ENCODE results near the gene MRPL49. TPM values are rescaled to one million over a fixed set of nuclear protein-coding genes. Genes with fewer than 3 reads are reported as not detected.

The MRPL49 gene
- total and polyA plus RNA-seq, 2 of the 8 experiments (the other 6 are each of a cell fraction or from before 2014, with no cell fraction given) = 54.0 to 84.8 TPM

- TF ChIP-seq, protein P1, sequence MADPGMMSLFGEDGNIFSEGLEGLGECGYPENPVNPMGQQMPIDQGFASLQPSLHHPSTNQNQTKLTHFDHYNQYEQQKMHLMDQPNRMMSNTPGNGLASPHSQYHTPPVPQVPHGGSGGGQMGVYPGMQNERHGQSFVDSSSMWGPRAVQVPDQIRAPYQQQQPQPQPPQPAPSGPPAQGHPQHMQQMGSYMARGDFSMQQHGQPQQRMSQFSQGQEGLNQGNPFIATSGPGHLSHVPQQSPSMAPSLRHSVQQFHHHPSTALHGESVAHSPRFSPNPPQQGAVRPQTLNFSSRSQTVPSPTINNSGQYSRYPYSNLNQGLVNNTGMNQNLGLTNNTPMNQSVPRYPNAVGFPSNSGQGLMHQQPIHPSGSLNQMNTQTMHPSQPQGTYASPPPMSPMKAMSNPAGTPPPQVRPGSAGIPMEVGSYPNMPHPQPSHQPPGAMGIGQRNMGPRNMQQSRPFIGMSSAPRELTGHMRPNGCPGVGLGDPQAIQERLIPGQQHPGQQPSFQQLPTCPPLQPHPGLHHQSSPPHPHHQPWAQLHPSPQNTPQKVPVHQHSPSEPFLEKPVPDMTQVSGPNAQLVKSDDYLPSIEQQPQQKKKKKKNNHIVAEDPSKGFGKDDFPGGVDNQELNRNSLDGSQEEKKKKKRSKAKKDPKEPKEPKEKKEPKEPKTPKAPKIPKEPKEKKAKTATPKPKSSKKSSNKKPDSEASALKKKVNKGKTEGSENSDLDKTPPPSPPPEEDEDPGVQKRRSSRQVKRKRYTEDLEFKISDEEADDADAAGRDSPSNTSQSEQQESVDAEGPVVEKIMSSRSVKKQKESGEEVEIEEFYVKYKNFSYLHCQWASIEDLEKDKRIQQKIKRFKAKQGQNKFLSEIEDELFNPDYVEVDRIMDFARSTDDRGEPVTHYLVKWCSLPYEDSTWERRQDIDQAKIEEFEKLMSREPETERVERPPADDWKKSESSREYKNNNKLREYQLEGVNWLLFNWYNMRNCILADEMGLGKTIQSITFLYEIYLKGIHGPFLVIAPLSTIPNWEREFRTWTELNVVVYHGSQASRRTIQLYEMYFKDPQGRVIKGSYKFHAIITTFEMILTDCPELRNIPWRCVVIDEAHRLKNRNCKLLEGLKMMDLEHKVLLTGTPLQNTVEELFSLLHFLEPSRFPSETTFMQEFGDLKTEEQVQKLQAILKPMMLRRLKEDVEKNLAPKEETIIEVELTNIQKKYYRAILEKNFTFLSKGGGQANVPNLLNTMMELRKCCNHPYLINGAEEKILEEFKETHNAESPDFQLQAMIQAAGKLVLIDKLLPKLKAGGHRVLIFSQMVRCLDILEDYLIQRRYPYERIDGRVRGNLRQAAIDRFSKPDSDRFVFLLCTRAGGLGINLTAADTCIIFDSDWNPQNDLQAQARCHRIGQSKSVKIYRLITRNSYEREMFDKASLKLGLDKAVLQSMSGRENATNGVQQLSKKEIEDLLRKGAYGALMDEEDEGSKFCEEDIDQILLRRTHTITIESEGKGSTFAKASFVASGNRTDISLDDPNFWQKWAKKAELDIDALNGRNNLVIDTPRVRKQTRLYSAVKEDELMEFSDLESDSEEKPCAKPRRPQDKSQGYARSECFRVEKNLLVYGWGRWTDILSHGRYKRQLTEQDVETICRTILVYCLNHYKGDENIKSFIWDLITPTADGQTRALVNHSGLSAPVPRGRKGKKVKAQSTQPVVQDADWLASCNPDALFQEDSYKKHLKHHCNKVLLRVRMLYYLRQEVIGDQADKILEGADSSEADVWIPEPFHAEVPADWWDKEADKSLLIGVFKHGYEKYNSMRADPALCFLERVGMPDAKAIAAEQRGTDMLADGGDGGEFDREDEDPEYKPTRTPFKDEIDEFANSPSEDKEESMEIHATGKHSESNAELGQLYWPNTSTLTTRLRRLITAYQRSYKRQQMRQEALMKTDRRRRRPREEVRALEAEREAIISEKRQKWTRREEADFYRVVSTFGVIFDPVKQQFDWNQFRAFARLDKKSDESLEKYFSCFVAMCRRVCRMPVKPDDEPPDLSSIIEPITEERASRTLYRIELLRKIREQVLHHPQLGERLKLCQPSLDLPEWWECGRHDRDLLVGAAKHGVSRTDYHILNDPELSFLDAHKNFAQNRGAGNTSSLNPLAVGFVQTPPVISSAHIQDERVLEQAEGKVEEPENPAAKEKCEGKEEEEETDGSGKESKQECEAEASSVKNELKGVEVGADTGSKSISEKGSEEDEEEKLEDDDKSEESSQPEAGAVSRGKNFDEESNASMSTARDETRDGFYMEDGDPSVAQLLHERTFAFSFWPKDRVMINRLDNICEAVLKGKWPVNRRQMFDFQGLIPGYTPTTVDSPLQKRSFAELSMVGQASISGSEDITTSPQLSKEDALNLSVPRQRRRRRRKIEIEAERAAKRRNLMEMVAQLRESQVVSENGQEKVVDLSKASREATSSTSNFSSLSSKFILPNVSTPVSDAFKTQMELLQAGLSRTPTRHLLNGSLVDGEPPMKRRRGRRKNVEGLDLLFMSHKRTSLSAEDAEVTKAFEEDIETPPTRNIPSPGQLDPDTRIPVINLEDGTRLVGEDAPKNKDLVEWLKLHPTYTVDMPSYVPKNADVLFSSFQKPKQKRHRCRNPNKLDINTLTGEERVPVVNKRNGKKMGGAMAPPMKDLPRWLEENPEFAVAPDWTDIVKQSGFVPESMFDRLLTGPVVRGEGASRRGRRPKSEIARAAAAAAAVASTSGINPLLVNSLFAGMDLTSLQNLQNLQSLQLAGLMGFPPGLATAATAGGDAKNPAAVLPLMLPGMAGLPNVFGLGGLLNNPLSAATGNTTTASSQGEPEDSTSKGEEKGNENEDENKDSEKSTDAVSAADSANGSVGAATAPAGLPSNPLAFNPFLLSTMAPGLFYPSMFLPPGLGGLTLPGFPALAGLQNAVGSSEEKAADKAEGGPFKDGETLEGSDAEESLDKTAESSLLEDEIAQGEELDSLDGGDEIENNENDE (IDR thresholded peaks at IDR 0.05; ENCODE audit: insufficient replicate concordance, low read length) = no peak
- TF ChIP-seq HDAC6 (IDR thresholded peaks at IDR 0.05; ENCODE audit: low read depth, low read length) = no peak
- no peak for TF ChIP-seq HDAC2 (IDR thresholded peaks at IDR 0.05; ENCODE audit: borderline replicate concordance in 1 of 2, low read depth in 2 of 2, low read length in 2 of 2)
- TF ChIP-seq EP300 (IDR thresholded peaks at IDR 0.05; ENCODE audit: borderline replicate concordance in 1 of 2, low read depth in 2 of 2, low read length in 2 of 2) = no peak
- no peak for TF ChIP-seq KDM1A (IDR thresholded peaks at IDR 0.05; ENCODE audit: borderline replicate concordance, low read length)
- TF ChIP-seq RAD21 (IDR thresholded peaks at IDR 0.05 in 1 of 2, conservative IDR thresholded peaks at IDR 0.05 in 1 of 2; ENCODE audit: low read depth in 2 of 2, low read length in 2 of 2) = no peak
- TF ChIP-seq SUZ12 (IDR thresholded peaks at IDR 0.05; ENCODE audit: low read length) = no peak
Observed at GRCh38 chr11:65107078-65107477, 15.0 kb upstream of the MRPL49 start (continued).

Data from H1 (cell line).